Keratinocyte (primary cell): ENCODE measurements around the gene P3H2. TPM values are rescaled to one million over a fixed set of nuclear protein-coding genes. Genes with fewer than 3 reads are reported as not detected.

ENCODE experiments used
- DNase-seq: peaks from one replicate; pipeline ENCODE4 v3.0.0-alpha.2; 2011; ENCODE audit warnings: low read depth, missing footprints, low spot score
- FAIRE-seq: peaks from 2 replicates; lab custom pipeline; 2011; peaks lifted over from hg19 to GRCh38; lab: Jason Lieb, UNC
- H2AFZ ChIP-seq: 2 replicates; pipeline ENCODE4 v1.6.0; 2012; ENCODE audit warnings: low read length, control low read depth, inconsistent platforms; ENCODE audit not compliant: control insufficient read depth
- H3K27ac ChIP-seq: 2 replicates; pipeline ENCODE4 v1.5.1; 2011; ENCODE audit warnings: low read length; ENCODE audit not compliant: control insufficient read depth, insufficient read depth
- H3K27me3 ChIP-seq: 3 replicates; pipeline ENCODE4 v1.6.0; 2011; ENCODE audit warnings: low read length; ENCODE audit not compliant: control insufficient read depth, insufficient read depth; ENCODE audit errors: extremely low read depth
- H3K36me3 ChIP-seq, 2 experiments: 2 replicates in 1 of 2; 3 replicates in 1 of 2; pipeline ENCODE4 v1.5.1; 2011; ENCODE audit warnings: low read length in 2 of 2, mild to moderate bottlenecking in 1 of 2; ENCODE audit not compliant: control insufficient read depth in 2 of 2, insufficient read depth in 2 of 2; ENCODE audit errors: extremely low read depth in 1 of 2
- H3K4me1 ChIP-seq: 3 replicates; pipeline ENCODE4 v1.5.1; 2011; ENCODE audit warnings: low read length; ENCODE audit not compliant: control insufficient read depth, insufficient read depth; ENCODE audit errors: extremely low read depth
- H3K4me2 ChIP-seq: 3 replicates; pipeline ENCODE4 v1.6.0; 2011; ENCODE audit warnings: low read depth, low read length; ENCODE audit not compliant: control insufficient read depth, insufficient read depth; ENCODE audit errors: extremely low read depth
- H3K4me3 ChIP-seq, 3 experiments: fragments of 200-600 bp in 1 of 3; sonication (generic) in 1 of 3; 2 replicates in 2 of 3; 3 replicates in 1 of 3; pipeline ENCODE4 v1.5.1; 2011 to 2016; ENCODE audit warnings: low read length in 3 of 3, mild to moderate bottlenecking in 3 of 3, control low read depth in 2 of 3, inconsistent platforms in 1 of 3, low read depth in 1 of 3, mixed read lengths in 1 of 3, mixed run types in 1 of 3, moderate library complexity in 1 of 3; ENCODE audit not compliant: control insufficient read depth in 2 of 3, insufficient read depth in 2 of 3; ENCODE audit errors: extremely low read depth in 1 of 3
- H3K79me2 ChIP-seq: 2 replicates; pipeline ENCODE4 v1.6.0; 2012; ENCODE audit warnings: low read length; ENCODE audit not compliant: control insufficient read depth, insufficient read depth
- H3K9ac ChIP-seq: 3 replicates; pipeline ENCODE4 v1.6.0; 2011; ENCODE audit warnings: low read length; ENCODE audit not compliant: control insufficient read depth, insufficient read depth; ENCODE audit errors: extremely low read depth
- H3K9me1 ChIP-seq: 3 replicates; pipeline ENCODE4 v1.6.0; 2011; ENCODE audit warnings: low read length; ENCODE audit not compliant: control insufficient read depth, insufficient read depth; ENCODE audit errors: extremely low read depth
- H3K9me3 ChIP-seq: 2 replicates; pipeline ENCODE4 v1.5.1; 2012; ENCODE audit warnings: low read depth, low read length; ENCODE audit not compliant: control insufficient read depth
- H4K20me1 ChIP-seq: 3 replicates; pipeline ENCODE4 v1.6.0; 2011; ENCODE audit warnings: low read length; ENCODE audit not compliant: control insufficient read depth, insufficient read depth; ENCODE audit errors: extremely low read depth
- EZH2 ChIP-seq: IDR thresholded peaks from one replicate; pipeline ENCODE4 v1.6.1; 2012; ENCODE audit warnings: inconsistent platforms, mild to moderate bottlenecking, low read length, moderate library complexity
- dilution Hi-C: fragments of 300-500 bp; cut with MboI; formaldehyde crosslinking; loops from one replicate; pipeline ENCODE4 v1.7.0; 2020; ENCODE audit warnings: low sequenced_read_pairs; ENCODE audit not compliant: extremely low pct_ligation_motif_present
- polyA plus RNA-seq, 5 experiments: library from polyadenylated mRNA; depleted of rRNA in 3 of 5; stranded (reverse) in 3 of 5; stranded (forward) in 1 of 5; unstranded in 1 of 5; fragments of >200 nt; gene quantifications; 1 replicate in 1 of 5; 2 replicates in 3 of 5; 3 replicates in 1 of 5; pipeline versions ENCODE4 v1.2.1 to v1.2.3, GENCODE V29; 2011 to 2012; ENCODE audit warnings: missing spikeins in 2 of 5, low read depth in 1 of 5, low replicate concordance in 1 of 5
- TF ChIP-seq, protein P1 (sequence below), 3 experiments: IDR thresholded peaks in 1 of 3; conservative IDR thresholded peaks in 1 of 3; optimal IDR thresholded peaks in 1 of 3; 2 replicates in 2 of 3; 3 replicates in 1 of 3; pipeline versions ENCODE3 to v1.5.1; 2011; ENCODE audit warnings: low read length in 3 of 3, mild to moderate bottlenecking in 3 of 3, moderate library complexity in 2 of 3, control low read depth in 1 of 3, inconsistent platforms in 1 of 3; ENCODE audit not compliant: insufficient read depth in 2 of 3; ENCODE audit errors: extremely low read depth in 1 of 3

P3H2 gene
- polyA plus RNA-seq, 1 donor (not counting 4 experiments of a cell fraction or from before 2014, with no cell fraction given), result 115 TPM

DNA sequence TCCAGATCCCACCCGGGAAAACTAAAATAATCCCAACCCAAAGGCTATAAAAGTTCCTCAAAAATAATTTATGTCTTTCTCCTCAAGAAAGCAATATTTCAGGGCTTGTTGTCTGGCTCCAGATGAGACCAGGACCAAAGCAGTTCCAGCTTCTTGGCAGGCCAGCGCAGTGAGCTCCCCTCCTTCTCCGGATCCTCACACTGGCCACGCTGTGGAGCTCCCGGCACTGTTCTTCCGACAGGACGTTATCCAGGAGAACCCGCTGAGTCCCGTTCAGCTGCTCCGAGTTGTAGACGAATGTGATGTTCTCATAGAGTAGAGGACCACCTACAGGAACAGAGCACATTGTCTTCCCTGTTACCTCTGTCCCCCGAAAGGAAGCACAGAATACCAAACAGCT is 146.3 kb downstream of the P3H2 start:
- dilution Hi-C loops, result loop anchor here (25.0 kb wide), 1 partner anchor 238 kb away; no protein-coding TSS in a partner anchor
- Histone ChIP-seq H4K20me1 (no peaks in the 10 kb centered on the region), H3K9me1 (no peaks in the 10 kb centered on the region), H3K27me3 (no peaks in the 10 kb centered on the region), H3K9ac (no peak overlapping the region), H3K4me3 (no peak overlapping the region), H3K36me3 (peaks cover 8 to 11% of the 10 kb centered on the region in 2 experiments), H3K4me1 (no peaks in the 10 kb centered on the region), H3K27ac (no peak overlapping the region), H2AFZ (no peak overlapping the region), H3K79me2 (no peaks in the 10 kb centered on the region), H3K4me2 (no peak overlapping the region), H3K9me3 (no peaks in the 10 kb centered on the region)
- TF ChIP-seq, protein P1, sequence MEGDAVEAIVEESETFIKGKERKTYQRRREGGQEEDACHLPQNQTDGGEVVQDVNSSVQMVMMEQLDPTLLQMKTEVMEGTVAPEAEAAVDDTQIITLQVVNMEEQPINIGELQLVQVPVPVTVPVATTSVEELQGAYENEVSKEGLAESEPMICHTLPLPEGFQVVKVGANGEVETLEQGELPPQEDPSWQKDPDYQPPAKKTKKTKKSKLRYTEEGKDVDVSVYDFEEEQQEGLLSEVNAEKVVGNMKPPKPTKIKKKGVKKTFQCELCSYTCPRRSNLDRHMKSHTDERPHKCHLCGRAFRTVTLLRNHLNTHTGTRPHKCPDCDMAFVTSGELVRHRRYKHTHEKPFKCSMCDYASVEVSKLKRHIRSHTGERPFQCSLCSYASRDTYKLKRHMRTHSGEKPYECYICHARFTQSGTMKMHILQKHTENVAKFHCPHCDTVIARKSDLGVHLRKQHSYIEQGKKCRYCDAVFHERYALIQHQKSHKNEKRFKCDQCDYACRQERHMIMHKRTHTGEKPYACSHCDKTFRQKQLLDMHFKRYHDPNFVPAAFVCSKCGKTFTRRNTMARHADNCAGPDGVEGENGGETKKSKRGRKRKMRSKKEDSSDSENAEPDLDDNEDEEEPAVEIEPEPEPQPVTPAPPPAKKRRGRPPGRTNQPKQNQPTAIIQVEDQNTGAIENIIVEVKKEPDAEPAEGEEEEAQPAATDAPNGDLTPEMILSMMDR (optimal IDR thresholded peaks at IDR 0.05 in 1 of 3, IDR thresholded peaks at IDR 0.05 in 1 of 3, conservative IDR thresholded peaks at IDR 0.05 in 1 of 3; ENCODE audit: extremely low read depth in 1 of 3, insufficient read depth in 2 of 3, low read length in 3 of 3), result no peak
- TF ChIP-seq EZH2, result no peak
- DNase-seq, result no peak
- no peak for FAIRE-seq

DNA sequence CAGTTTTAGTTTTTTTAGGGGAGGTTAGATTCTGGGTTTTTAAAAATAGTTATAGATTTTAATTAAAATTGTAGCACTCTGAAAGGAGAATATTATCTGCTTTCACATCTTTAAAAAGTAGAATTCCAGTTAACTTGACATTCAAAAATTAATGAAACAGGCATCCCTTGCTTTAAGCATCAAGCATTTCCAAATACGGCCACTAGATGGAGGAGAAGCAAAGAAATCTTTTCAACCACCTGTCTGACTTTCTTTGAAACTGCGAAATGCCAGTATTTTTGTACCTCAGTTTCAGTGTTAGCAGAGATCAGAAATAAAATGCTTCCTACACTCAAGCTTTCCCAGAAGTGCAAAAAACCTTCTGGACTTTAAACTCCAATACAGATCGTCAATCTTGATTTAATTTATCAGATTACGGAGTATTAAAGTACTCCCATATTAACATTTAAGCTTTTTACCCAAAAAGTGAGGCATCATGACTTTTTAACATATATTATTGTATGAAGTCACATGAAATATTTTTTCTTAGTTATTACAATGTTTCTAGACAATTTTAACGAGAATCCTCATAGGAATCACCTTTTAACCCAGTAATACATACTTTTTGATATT is 153.3 kb downstream of the P3H2 start:
- no peaks in the 10 kb centered on the region for H3K4me1 ChIP-seq
- no peaks in the 10 kb centered on the region for H4K20me1 ChIP-seq
- no peak overlapping the region for H2AFZ ChIP-seq
- H3K9me1 ChIP-seq, result no peaks in the 10 kb centered on the region
- H3K27me3 ChIP-seq, result no peaks in the 10 kb centered on the region
- peaks cover 5 to 19% of the 10 kb centered on the region in 2 experiments for H3K36me3 ChIP-seq
- dilution Hi-C loops, result loop anchor here (25.0 kb wide), 1 partner anchor 245 kb away; no protein-coding TSS in a partner anchor
- no peak overlapping the region for H3K27ac ChIP-seq
- DNase-seq (no peak), FAIRE-seq (peak; percentile 87)
- TF ChIP-seq, protein P1 (optimal IDR thresholded peaks at IDR 0.05 in 1 of 3, IDR thresholded peaks at IDR 0.05 in 1 of 3, conservative IDR thresholded peaks at IDR 0.05 in 1 of 3; ENCODE audit: extremely low read depth in 1 of 3, insufficient read depth in 2 of 3, low read length in 3 of 3), result peak in 2 of 3 experiments; percentile 56 to 70
- no peak for TF ChIP-seq EZH2
- no peak overlapping the region for H3K4me3 ChIP-seq
- H3K79me2 ChIP-seq, result no peaks in the 10 kb centered on the region
- H3K9me3 ChIP-seq, result no peaks in the 10 kb centered on the region
- H3K9ac ChIP-seq, result no peak overlapping the region
- H3K4me2 ChIP-seq, result no peak overlapping the region
